GM23248 (cell line): Measurements from ENCODE around the gene NEK10. TPM values are rescaled to one million over a fixed set of nuclear protein-coding genes. Genes with fewer than 3 reads are reported as not detected.

Source experiments
- DNase-seq: peaks from one replicate; pipeline ENCODE4 v3.0.0-alpha.2; 2015
- H2AFZ ChIP-seq: fragments of 200-600 bp; sonication (generic); 2 replicates; pipeline ENCODE4 v1.6.1; 2016; ENCODE audit warnings: antibody characterized with exemption
- H3F3A ChIP-seq: fragments of 200-600 bp; sonication (generic); 2 replicates; pipeline ENCODE4 v1.6.1; 2016; ENCODE audit warnings: mild to moderate bottlenecking, antibody characterized with exemption, mixed run types; ENCODE audit not compliant: insufficient read depth
- H3K27ac ChIP-seq: fragments of 200-600 bp; sonication (generic); 2 replicates; pipeline ENCODE4 v1.5.1; 2016; ENCODE audit warnings: mild to moderate bottlenecking
- H3K27me3 ChIP-seq: fragments of 200-600 bp; sonication (generic); replicated peaks from 2 replicates; pipeline ENCODE4 v1.6.1; 2016; ENCODE audit warnings: mild to moderate bottlenecking; ENCODE audit not compliant: insufficient read depth
- H3K36me3 ChIP-seq: fragments of 200-600 bp; sonication (generic); 2 replicates; pipeline ENCODE4 v1.6.1; 2016; ENCODE audit warnings: low read depth, mild to moderate bottlenecking
- H3K4me1 ChIP-seq: fragments of 200-600 bp; sonication (generic); 2 replicates; pipeline ENCODE4 v1.6.1; 2016; ENCODE audit warnings: mild to moderate bottlenecking; ENCODE audit not compliant: insufficient read depth
- H3K4me2 ChIP-seq: fragments of 200-600 bp; sonication (generic); one replicate; pipeline ENCODE4 v1.6.1; 2016; ENCODE audit warnings: mild to moderate bottlenecking; ENCODE audit not compliant: unreplicated experiment
- H3K4me3 ChIP-seq: fragments of 200-600 bp; sonication (generic); 2 replicates; pipeline ENCODE4 v1.5.1; 2016; ENCODE audit warnings: mild to moderate bottlenecking
- H3K79me2 ChIP-seq: fragments of 200-600 bp; sonication (generic); 2 replicates; pipeline ENCODE4 v1.6.1; 2016; ENCODE audit warnings: mild to moderate bottlenecking; ENCODE audit not compliant: insufficient read depth
- H3K9ac ChIP-seq: fragments of 200-600 bp; sonication (generic); 2 replicates; pipeline ENCODE4 v1.6.1; 2016; ENCODE audit warnings: mild to moderate bottlenecking
- H3K9me2 ChIP-seq: fragments of 200-600 bp; sonication (generic); 2 replicates; pipeline ENCODE4 v1.6.1; 2016; ENCODE audit warnings: mixed run types, mild to moderate bottlenecking, moderate library complexity; ENCODE audit not compliant: insufficient read depth
- H3K9me3 ChIP-seq: fragments of 200-600 bp; sonication (generic); one replicate; pipeline ENCODE4 v1.6.1; 2017; ENCODE audit warnings: low read depth
- H4K20me1 ChIP-seq: fragments of 200-600 bp; sonication (generic); 2 replicates; pipeline ENCODE4 v1.6.0; 2016; ENCODE audit not compliant: insufficient read depth
- EZH2 ChIP-seq: fragments of 200-600 bp; sonication (generic); IDR thresholded peaks from 2 replicates; pipeline ENCODE4 v1.6.1; 2018; ENCODE audit warnings: antibody characterized with exemption, mild to moderate bottlenecking; ENCODE audit not compliant: insufficient read depth, poor library complexity, severe bottlenecking
- EZH2phosphoT487 ChIP-seq: fragments of 200-600 bp; sonication (generic); IDR thresholded peaks from 2 replicates; pipeline ENCODE4 v1.6.1; 2018; ENCODE audit warnings: antibody characterized with exemption, moderate library complexity, mild to moderate bottlenecking, low read depth; ENCODE audit not compliant: insufficient read depth
- WGBS, 2 experiments: methylation state at CpG; one replicate each; pipeline ENCODE4 v1.1.6; 2015 to 2017; ENCODE audit warnings: low lambda C conversion rate in 2 of 2, low coverage in 1 of 2; ENCODE audit errors: missing lambda C conversion rate in 2 of 2; 5-methylcytosine and 5-hydroxymethylcytosine counted together
- in situ Hi-C: fragments of 300-500 bp; cut with MboI; formaldehyde crosslinking; loops from 2 replicates; pipeline ENCODE4 v1.15.0; 2020
- polyA plus RNA-seq: library from polyadenylated mRNA; unstranded; fragments of >200 nt; fragmentation: Nextera tagmentation; extraction: Ambion mirVana; gene quantifications from 2 replicates; pipeline ENCODE4 v1.2.1, GENCODE V29; 2016
- total RNA-seq: library from RNA; depleted of rRNA; stranded (reverse); fragments of >200 nt; shearing (Covaris generic); gene quantifications from 2 replicates; pipeline ENCODE4 v1.2.3, GENCODE V29; 2014

Gene NEK10
- total and polyA plus RNA-seq, 2 experiments from 2014 or later, result 3.2 to 7.6 TPM

DNA sequence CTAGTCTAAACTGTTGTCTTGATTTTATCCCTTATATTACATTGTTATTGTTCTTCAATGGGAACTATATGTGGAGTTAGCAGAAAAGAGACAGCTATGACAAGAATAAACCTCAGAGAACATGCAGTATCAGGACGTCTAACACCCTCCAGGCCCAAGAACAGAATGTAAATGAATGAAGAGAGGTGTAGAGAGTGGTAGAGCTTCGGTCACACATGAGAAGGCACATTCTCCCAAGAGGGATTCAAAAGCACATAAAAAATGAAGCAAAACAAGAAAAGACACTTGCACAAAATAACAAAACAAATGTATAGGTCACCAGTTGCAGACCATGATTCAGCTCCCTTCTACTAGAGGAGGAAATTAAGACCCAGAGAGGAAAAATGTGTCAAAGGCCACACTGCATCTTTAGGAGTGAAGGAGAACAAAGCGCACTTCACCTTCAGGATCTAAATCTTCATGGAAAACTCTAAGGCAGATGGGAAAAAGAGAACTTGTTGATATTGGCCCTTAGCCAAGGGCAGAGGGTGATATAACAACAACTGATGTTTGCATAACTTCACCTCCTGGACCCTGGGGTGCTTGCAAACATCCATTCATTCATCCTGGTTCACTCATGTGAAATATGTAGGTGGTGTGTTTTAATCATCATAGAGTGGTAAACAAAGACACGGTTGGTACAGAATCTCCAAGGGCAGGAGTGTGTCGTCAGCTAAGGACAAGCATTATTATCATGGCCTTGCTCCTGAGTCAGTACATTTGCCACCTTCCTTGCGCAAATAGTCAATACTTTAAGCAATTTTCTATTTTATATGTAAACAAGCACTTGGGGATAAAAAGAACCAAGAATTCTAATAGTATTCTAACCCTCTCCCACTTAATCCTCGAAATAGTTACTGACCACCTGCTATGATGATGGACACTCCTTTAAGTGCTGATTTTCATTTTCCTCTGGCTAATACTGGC, 8.8 kb downstream of the NEK10 start:
- Histone ChIP-seq H3K4me2 (no peak overlapping the region), H3K79me2 (no peaks in the 10 kb centered on the region), H3K27ac (no peak overlapping the region), H3F3A (peaks cover 54% of the 10 kb centered on the region), H3K9ac (no peak overlapping the region), H3K9me3 (no peaks in the 10 kb centered on the region), H2AFZ (no peak overlapping the region), H3K36me3 (no peaks in the 10 kb centered on the region), H3K4me1 (0 out of 2 replicates have a peak, but pooled peaks cover 4% of the 10 kb centered on the region), H3K27me3 (no peaks in the 10 kb centered on the region), H3K4me3 (no peak overlapping the region), H4K20me1 (no peaks in the 10 kb centered on the region), H3K9me2 (no peaks in the 10 kb centered on the region)
- 79% methylated on average over 7 of the region's 7 CpGs for WGBS, 2 experiments
- DNase-seq, result peak; percentile 27
- no peak for TF ChIP-seq EZH2
- no peak for TF ChIP-seq EZH2phosphoT487
- in situ Hi-C loops, result no loop called here

DNA sequence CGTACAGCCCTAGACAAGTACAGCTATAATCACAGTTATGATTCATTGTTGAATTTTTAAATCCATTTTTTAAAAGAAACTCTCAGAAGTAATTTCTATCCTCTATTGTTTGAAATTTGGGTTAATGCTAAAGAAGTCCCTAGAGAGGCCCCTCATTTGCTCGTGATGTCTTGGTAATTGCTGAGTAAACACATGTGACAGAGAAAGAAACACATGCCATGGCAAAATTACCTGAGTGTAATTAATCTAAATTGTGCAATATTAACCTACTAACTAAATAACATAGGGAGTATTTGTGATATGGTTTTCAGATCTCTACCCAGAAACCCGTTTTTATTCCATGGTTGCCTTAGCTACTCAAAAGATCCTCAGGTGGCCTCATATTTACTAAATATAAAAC, 10.8 kb downstream of the NEK10 start:
- DNase-seq, result no peak
- in situ Hi-C loops, result no loop called here
- Histone ChIP-seq H3K27ac (no peak overlapping the region), H3K79me2 (no peaks in the 10 kb centered on the region), H2AFZ (no peak overlapping the region), H3K36me3 (no peaks in the 10 kb centered on the region), H3K4me1 (peaks cover 19% of the 10 kb centered on the region), H3F3A (peaks cover 66% of the 10 kb centered on the region), H3K4me2 (no peak overlapping the region), H4K20me1 (no peaks in the 10 kb centered on the region), H3K9ac (no peak overlapping the region), H3K4me3 (no peak overlapping the region), H3K27me3 (no peaks in the 10 kb centered on the region), H3K9me3 (no peaks in the 10 kb centered on the region), H3K9me2 (no peaks in the 10 kb centered on the region)
- 79 to 88% methylated on average over 3 of the region's 3 CpGs for WGBS, 2 experiments
- no peak for TF ChIP-seq EZH2phosphoT487
- no peak for TF ChIP-seq EZH2

DNA sequence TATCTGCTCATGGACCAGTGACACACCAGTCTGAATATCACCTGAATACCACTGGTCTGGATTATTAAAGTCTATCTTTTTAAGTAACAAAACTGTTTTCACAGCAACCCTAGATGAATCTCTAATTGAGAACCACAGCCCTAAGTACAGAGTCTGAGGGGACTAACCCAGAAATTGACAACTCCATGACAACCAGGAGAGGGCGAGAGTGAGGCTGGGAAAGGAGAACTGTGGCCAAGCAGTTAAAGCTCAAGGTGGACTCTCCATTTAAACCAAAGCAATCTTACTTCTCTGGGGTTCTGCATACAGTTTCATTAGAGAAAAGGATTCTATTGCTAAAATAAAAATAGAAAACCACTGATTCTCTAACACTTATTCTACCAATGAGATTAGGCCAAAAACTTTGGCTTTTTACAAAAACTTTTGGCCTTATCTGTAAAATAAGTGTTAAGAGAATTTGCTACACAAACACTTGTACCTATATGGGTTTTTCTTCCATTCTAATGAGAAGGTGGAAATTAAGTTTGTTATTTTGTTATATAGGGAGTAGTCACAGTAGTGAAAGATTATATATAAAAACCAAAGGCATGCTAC, 11.4 kb downstream of the NEK10 start:
- H3K27me3 ChIP-seq, result no peaks in the 10 kb centered on the region
- no peaks in the 10 kb centered on the region for H4K20me1 ChIP-seq
- no peaks in the 10 kb centered on the region for H3K9me3 ChIP-seq
- H3K9ac ChIP-seq, result no peak overlapping the region
- peak; percentile 66 for DNase-seq
- no peaks in the 10 kb centered on the region for H3K79me2 ChIP-seq
- peaks cover 64% of the 10 kb centered on the region for H3F3A ChIP-seq
- H2AFZ ChIP-seq, result no peak overlapping the region
- no peaks in the 10 kb centered on the region for H3K9me2 ChIP-seq
- H3K4me3 ChIP-seq, result no peak overlapping the region
- in situ Hi-C loops, result no loop called here
- peaks cover 25% of the 10 kb centered on the region for H3K4me1 ChIP-seq
- no peak overlapping the region for H3K27ac ChIP-seq
- TF ChIP-seq EZH2phosphoT487 (no peak), EZH2 (no peak)
- H3K4me2 ChIP-seq, result no peak overlapping the region
- WGBS, 2 experiments, result 61 to 63% methylated on average over 1 of the region's 1 CpG
- H3K36me3 ChIP-seq, result no peaks in the 10 kb centered on the region

DNA sequence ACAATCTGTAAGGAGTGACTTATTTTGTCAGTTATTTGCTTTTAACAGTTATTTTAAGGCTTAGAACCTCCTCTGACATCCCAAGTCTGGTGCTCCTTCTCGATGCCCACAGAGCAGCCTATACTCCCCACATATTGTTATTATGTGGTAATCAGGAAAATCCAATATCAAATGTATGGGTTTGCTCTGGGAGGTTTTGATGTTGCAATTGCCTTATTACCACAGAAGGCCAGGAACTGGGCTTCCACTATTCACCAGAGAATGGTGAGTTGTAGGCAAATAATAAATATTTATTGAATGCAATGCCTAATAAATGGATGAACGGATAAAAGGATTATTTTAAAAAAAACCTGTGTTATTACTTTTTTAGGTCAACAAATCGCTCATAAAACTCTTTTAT, 12.2 kb downstream of the NEK10 start:
- no peak overlapping the region for H3K4me3 ChIP-seq
- H3K36me3 ChIP-seq, result no peaks in the 10 kb centered on the region
- WGBS, 2 experiments, result 74 to 81% methylated on average over 3 of the region's 3 CpGs
- H2AFZ ChIP-seq, result no peak overlapping the region
- in situ Hi-C loops, result no loop called here
- TF ChIP-seq EZH2phosphoT487, result no peak
- no peak for TF ChIP-seq EZH2
- H3K9me2 ChIP-seq, result no peaks in the 10 kb centered on the region
- no peak for DNase-seq
- H3K79me2 ChIP-seq, result no peaks in the 10 kb centered on the region
- H3K27ac ChIP-seq, result no peak overlapping the region
- no peaks in the 10 kb centered on the region for H4K20me1 ChIP-seq
- H3K27me3 ChIP-seq, result no peaks in the 10 kb centered on the region
- peaks cover 60% of the 10 kb centered on the region for H3F3A ChIP-seq
- H3K9me3 ChIP-seq, result no peaks in the 10 kb centered on the region
- no peak overlapping the region for H3K9ac ChIP-seq
- peaks cover 25% of the 10 kb centered on the region for H3K4me1 ChIP-seq
- H3K4me2 ChIP-seq, result no peak overlapping the region
